ENCODE measurements around the gene EMX1. TPM values are rescaled to one million over a fixed set of nuclear protein-coding genes. Genes with fewer than 3 reads are reported as not detected.

The EMX1 gene
- total and polyA plus RNA-seq, 3 donors from 2014 or later, result 4.5 to 13.2 (median 11.3) TPM

- WGBS, 2 donors, result 88 to 90% methylated on average over 3 to 13 of the region's 13 CpGs
- no peak overlapping the region for H3K27ac ChIP-seq
- no peak for DNase-seq
- no peaks in the 10 kb centered on the region for H3K27me3 ChIP-seq
- intact Hi-C loops (cut with DNase I; ENCODE audit: low total_unique reads), result no loop called here
- no peak overlapping the region for H3K4me3 ChIP-seq
- no peak for TF ChIP-seq POLR2A (IDR thresholded peaks at IDR 0.05)
- TF ChIP-seq CTCF (IDR thresholded peaks at IDR 0.05), result no peak
- H3K9me3 ChIP-seq, result no peaks in the 10 kb centered on the region
- H3K36me3 ChIP-seq (ENCODE audit: low read depth, missing control alignments), result no peaks in the 10 kb centered on the region
- no peaks in the 10 kb centered on the region for H3K4me1 ChIP-seq
Observed at GRCh38 chr2:72950558-72951255, 33.4 kb downstream of the EMX1 start.

GRCh38 chr2:72951303-72952095 lies 34.2 kb downstream of the EMX1 start:
- no peak for TF ChIP-seq POLR2A (IDR thresholded peaks at IDR 0.05)
- TF ChIP-seq CTCF (IDR thresholded peaks at IDR 0.05), result no peak
- Histone ChIP-seq H3K4me3 (no peak overlapping the region), H3K4me1 (no peaks in the 10 kb centered on the region), H3K27me3 (no peaks in the 10 kb centered on the region), H3K36me3 (ENCODE audit: low read depth, missing control alignments) (no peaks in the 10 kb centered on the region), H3K27ac (no peak overlapping the region), H3K9me3 (no peaks in the 10 kb centered on the region)
- WGBS, 2 donors, result 89 to 96% methylated on average over 7 to 8 of the region's 8 CpGs
- intact Hi-C loops (cut with DNase I; ENCODE audit: low total_unique reads), result no loop called here
- no peak for DNase-seq

- no peak for TF ChIP-seq CTCF (IDR thresholded peaks at IDR 0.05)
- Histone ChIP-seq H3K4me3 (no peak overlapping the region), H3K27ac (no peak overlapping the region), H3K27me3 (no peaks in the 10 kb centered on the region), H3K36me3 (ENCODE audit: low read depth, missing control alignments) (no peaks in the 10 kb centered on the region), H3K4me1 (no peaks in the 10 kb centered on the region), H3K9me3 (no peaks in the 10 kb centered on the region)
- no peak for DNase-seq
- WGBS, 2 donors, result 85 to 92% methylated on average over 8 of the region's 8 CpGs
- intact Hi-C loops (cut with DNase I; ENCODE audit: low total_unique reads), result no loop called here
Observed at GRCh38 chr2:72952110-72952823, 34.9 kb downstream of the EMX1 start.

DNA sequence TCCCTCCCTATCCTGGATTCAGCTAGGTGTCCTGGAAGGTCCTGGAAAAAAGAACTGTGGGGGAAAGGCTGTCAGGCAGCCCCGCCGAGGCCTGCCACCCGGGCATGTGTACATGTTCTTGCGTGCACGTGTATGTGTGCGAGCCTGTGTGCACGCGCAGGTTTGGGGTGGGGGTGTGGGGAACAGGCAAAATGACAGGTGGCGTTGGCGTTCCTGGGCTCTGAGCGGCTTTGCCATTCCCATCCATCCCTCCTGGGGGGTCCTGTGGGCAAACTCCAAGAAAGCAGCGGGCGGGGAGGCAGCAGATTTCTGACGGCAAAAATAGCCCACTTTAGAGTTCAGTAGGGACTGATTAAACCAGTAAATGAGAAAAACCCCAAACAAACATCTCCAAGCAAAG lies 35.6 kb downstream of the EMX1 start:
- Histone ChIP-seq H3K4me1 (no peaks in the 10 kb centered on the region), H3K9me3 (no peaks in the 10 kb centered on the region), H3K27me3 (no peaks in the 10 kb centered on the region), H3K27ac (no peak overlapping the region), H3K36me3 (ENCODE audit: low read depth, missing control alignments) (no peaks in the 10 kb centered on the region), H3K4me3 (no peak overlapping the region)
- DNase-seq, result no peak
- intact Hi-C loops (cut with DNase I; ENCODE audit: low total_unique reads), result no loop called here
- no peak for TF ChIP-seq CTCF (IDR thresholded peaks at IDR 0.05)
- TF ChIP-seq POLR2A (IDR thresholded peaks at IDR 0.05), result no peak
- 92 to 95% methylated on average over 14 of the region's 14 CpGs for WGBS, 2 donors

Measured in testis (tissue), 3 donors.